ENCODE results near the gene DPY19L2.
"Not testable (repeated sequence)": the region's sequence is repeated elsewhere in the genome, so short reads cannot be mapped to it uniquely, and the experiment has no call there.

Gene DPY19L2

DNA sequence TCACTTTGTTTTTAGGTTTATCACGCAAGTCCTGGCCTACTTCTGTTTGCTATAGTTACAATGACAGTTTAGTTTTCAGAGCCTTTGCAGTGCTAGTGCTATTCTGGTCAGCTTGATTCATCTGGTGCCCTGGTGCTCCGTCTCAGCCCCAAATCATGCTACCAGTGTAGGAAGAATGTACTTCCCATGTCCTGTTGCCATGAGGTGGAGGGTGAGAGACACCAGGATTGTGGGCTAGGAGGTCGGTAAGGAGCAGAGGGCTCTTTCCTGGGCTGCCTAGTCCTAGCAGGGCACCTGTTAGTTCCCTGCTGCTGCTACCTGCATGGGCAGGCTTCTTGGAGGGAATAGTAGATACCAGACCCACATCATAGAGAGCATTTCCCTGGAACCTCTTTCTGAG, 63.3 kb downstream of the DPY19L2 start:
- H3K9ac ChIP-seq (ENCODE audit: low read depth, low read length, poor library complexity, severe bottlenecking); H3F3A ChIP-seq (ENCODE audit: low read depth); H3K9me3 ChIP-seq (ENCODE audit: insufficient read depth, low read depth, low read length); H3K79me2 ChIP-seq (ENCODE audit: insufficient read depth, low read length); H2AFZ ChIP-seq (ENCODE audit: low read length); H3K36me3 ChIP-seq (ENCODE audit: insufficient read depth, low read length); H3K9me2 ChIP-seq (replicated peaks; ENCODE audit: low read depth, low read length); H3K4me3 ChIP-seq (ENCODE audit: low read length, poor library complexity, severe bottlenecking); H3K4me2 ChIP-seq (ENCODE audit: low read depth, low read length, poor library complexity, severe bottlenecking); H3K27me3 ChIP-seq (ENCODE audit: insufficient read depth, low read length, poor library complexity, severe bottlenecking); H3K4me1 ChIP-seq (ENCODE audit: insufficient read depth, low read length, poor library complexity, severe bottlenecking); H4K20me1 ChIP-seq (ENCODE audit: insufficient read depth, low read length, poor library complexity, severe bottlenecking): not testable (repeated sequence)

DNA sequence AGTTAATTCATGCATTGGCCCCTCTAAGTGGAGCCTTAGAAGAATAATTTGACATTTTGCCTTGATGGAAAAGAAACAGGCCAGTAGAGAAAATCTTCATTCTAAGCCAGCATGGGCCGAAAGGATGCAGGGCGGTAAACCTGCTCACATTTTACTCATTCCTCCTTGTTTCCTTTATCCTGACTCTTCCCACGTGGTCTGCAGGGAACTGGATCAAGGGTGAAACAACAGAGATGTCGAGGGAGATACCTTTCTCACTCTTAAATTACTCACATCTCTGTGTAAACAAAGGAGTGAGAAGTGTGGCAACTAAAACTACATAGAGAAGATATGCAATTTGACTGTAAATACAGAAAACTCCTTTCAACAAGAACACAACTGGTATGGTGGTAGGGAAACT, 73.5 kb downstream of the DPY19L2 start:
- not testable (repeated sequence) for H3K9me2 ChIP-seq (replicated peaks; ENCODE audit: low read depth, low read length); H3K27me3 ChIP-seq (ENCODE audit: insufficient read depth, low read length, poor library complexity, severe bottlenecking); H3K9me3 ChIP-seq (ENCODE audit: insufficient read depth, low read depth, low read length); H2AFZ ChIP-seq (ENCODE audit: low read length); H4K20me1 ChIP-seq (ENCODE audit: insufficient read depth, low read length, poor library complexity, severe bottlenecking); H3F3A ChIP-seq (ENCODE audit: low read depth); H3K4me3 ChIP-seq (ENCODE audit: low read length, poor library complexity, severe bottlenecking); H3K4me1 ChIP-seq (ENCODE audit: insufficient read depth, low read length, poor library complexity, severe bottlenecking); H3K79me2 ChIP-seq (ENCODE audit: insufficient read depth, low read length); H3K36me3 ChIP-seq (ENCODE audit: insufficient read depth, low read length); H3K9ac ChIP-seq (ENCODE audit: low read depth, low read length, poor library complexity, severe bottlenecking); H3K4me2 ChIP-seq (ENCODE audit: low read depth, low read length, poor library complexity, severe bottlenecking)

DNA sequence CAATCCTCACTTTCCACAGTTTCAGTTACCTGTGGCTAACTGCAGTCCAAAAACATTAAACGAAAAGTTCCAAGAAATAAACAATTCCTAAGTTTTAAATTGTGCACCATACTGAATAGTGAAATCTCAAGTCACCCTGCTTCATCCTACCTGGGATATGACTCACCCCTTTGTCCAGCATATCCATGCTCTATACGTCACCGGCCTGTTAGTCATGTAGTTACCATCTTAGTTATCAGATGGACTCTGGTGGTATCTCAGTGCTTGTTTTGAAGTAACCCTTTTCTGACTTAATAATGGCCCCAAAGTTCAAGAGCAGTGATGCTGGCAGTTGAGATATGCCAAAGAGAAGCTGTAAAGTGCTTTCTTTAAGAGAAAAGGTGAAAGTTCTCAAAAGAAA, 83.9 kb downstream of the DPY19L2 start:
- H4K20me1 ChIP-seq (ENCODE audit: insufficient read depth, low read length, poor library complexity, severe bottlenecking); H3F3A ChIP-seq (ENCODE audit: low read depth): not testable (repeated sequence)

DNA sequence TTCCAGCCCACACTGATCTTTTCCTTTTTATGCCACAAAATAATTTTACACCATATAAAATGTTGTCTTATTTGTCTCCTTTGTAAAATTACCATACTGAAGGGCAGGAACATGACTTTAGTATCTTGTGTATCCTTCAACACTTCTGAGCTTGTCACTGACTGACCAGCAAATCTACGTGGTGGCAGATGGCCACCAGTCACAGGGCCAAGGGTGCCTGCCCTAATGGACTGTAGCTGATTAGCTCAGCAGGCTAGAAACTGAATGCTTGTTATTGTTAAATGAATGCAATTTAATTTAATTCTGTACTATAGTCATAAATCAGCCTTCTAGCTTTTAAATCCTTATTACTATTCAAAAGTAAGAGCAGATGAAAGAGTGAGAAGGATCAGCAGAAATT, 85.0 kb downstream of the DPY19L2 start:
- H3K27me3 ChIP-seq (ENCODE audit: insufficient read depth, low read length, poor library complexity, severe bottlenecking); H3K9me3 ChIP-seq (ENCODE audit: insufficient read depth, low read depth, low read length); H3K9me2 ChIP-seq (replicated peaks; ENCODE audit: low read depth, low read length); H3K9ac ChIP-seq (ENCODE audit: low read depth, low read length, poor library complexity, severe bottlenecking); H3K4me1 ChIP-seq (ENCODE audit: insufficient read depth, low read length, poor library complexity, severe bottlenecking); H3K79me2 ChIP-seq (ENCODE audit: insufficient read depth, low read length); H3K4me2 ChIP-seq (ENCODE audit: low read depth, low read length, poor library complexity, severe bottlenecking); H3K4me3 ChIP-seq (ENCODE audit: low read length, poor library complexity, severe bottlenecking); H2AFZ ChIP-seq (ENCODE audit: low read length); H3F3A ChIP-seq (ENCODE audit: low read depth); H4K20me1 ChIP-seq (ENCODE audit: insufficient read depth, low read length, poor library complexity, severe bottlenecking); H3K36me3 ChIP-seq (ENCODE audit: insufficient read depth, low read length): not testable (repeated sequence)

More for the DNA sequence above, 83.9 kb downstream of the DPY19L2 start:
- not testable (repeated sequence) for H3K4me1 ChIP-seq (ENCODE audit: insufficient read depth, low read length, poor library complexity, severe bottlenecking); H3K36me3 ChIP-seq (ENCODE audit: insufficient read depth, low read length); H3K4me3 ChIP-seq (ENCODE audit: low read length, poor library complexity, severe bottlenecking); H3K9ac ChIP-seq (ENCODE audit: low read depth, low read length, poor library complexity, severe bottlenecking); H3K79me2 ChIP-seq (ENCODE audit: insufficient read depth, low read length); H3K9me3 ChIP-seq (ENCODE audit: insufficient read depth, low read depth, low read length); H3K9me2 ChIP-seq (replicated peaks; ENCODE audit: low read depth, low read length); H2AFZ ChIP-seq (ENCODE audit: low read length); H3K4me2 ChIP-seq (ENCODE audit: low read depth, low read length, poor library complexity, severe bottlenecking); H3K27me3 ChIP-seq (ENCODE audit: insufficient read depth, low read length, poor library complexity, severe bottlenecking)

DNA sequence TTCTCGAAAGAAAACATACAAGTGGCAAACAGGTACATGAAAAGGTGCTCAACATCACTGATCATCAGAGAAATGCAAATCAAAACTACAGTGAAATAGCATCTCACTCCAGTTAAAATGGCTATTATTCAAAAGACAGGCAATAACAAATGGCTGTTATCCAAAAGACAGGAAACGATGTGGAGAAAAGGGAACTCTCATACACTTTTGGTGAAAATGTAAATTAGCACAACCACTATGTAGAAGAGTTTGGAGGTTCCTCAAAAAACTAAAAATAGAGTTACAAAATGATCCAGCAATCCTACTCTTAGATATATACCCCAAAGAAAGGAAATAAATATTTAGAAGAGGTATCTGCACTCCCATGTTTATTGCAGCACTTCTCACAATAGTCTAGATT, 90.7 kb downstream of the DPY19L2 start:
- not testable (repeated sequence) for H4K20me1 ChIP-seq (ENCODE audit: insufficient read depth, low read length, poor library complexity, severe bottlenecking); H3K9ac ChIP-seq (ENCODE audit: low read depth, low read length, poor library complexity, severe bottlenecking); H3F3A ChIP-seq (ENCODE audit: low read depth); H3K27me3 ChIP-seq (ENCODE audit: insufficient read depth, low read length, poor library complexity, severe bottlenecking); H2AFZ ChIP-seq (ENCODE audit: low read length); H3K9me2 ChIP-seq (replicated peaks; ENCODE audit: low read depth, low read length); H3K4me2 ChIP-seq (ENCODE audit: low read depth, low read length, poor library complexity, severe bottlenecking); H3K79me2 ChIP-seq (ENCODE audit: insufficient read depth, low read length); H3K4me1 ChIP-seq (ENCODE audit: insufficient read depth, low read length, poor library complexity, severe bottlenecking); H3K9me3 ChIP-seq (ENCODE audit: insufficient read depth, low read depth, low read length); H3K4me3 ChIP-seq (ENCODE audit: low read length, poor library complexity, severe bottlenecking); H3K36me3 ChIP-seq (ENCODE audit: insufficient read depth, low read length)

DNA sequence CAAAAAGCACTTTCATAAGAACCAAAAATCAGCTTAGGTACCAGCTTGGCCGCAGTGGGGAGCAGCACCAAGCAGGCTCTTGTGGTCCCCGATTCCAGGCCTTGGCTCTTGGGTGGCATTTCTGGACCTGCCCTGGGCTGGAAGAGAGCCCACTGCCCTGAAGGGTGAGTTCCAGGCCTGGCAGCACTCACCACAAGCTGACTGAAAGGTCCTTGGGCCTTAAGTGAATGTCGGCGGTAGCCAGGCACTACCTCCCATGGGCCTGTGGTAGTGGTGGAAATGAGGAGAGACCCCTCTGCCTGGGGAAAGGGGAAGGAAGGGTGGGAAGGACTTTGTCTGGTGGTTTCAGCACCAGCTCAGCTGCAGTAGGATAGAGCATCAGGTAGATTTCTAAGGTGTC, 96.3 kb downstream of the DPY19L2 start:
- not testable (repeated sequence) for H3K9ac ChIP-seq (ENCODE audit: low read depth, low read length, poor library complexity, severe bottlenecking); H4K20me1 ChIP-seq (ENCODE audit: insufficient read depth, low read length, poor library complexity, severe bottlenecking); H3K4me1 ChIP-seq (ENCODE audit: insufficient read depth, low read length, poor library complexity, severe bottlenecking); H2AFZ ChIP-seq (ENCODE audit: low read length); H3K36me3 ChIP-seq (ENCODE audit: insufficient read depth, low read length); H3K79me2 ChIP-seq (ENCODE audit: insufficient read depth, low read length); H3K9me3 ChIP-seq (ENCODE audit: insufficient read depth, low read depth, low read length); H3K27me3 ChIP-seq (ENCODE audit: insufficient read depth, low read length, poor library complexity, severe bottlenecking); H3K9me2 ChIP-seq (replicated peaks; ENCODE audit: low read depth, low read length); H3K4me2 ChIP-seq (ENCODE audit: low read depth, low read length, poor library complexity, severe bottlenecking); H3K4me3 ChIP-seq (ENCODE audit: low read length, poor library complexity, severe bottlenecking); H3F3A ChIP-seq (ENCODE audit: low read depth)

DNA sequence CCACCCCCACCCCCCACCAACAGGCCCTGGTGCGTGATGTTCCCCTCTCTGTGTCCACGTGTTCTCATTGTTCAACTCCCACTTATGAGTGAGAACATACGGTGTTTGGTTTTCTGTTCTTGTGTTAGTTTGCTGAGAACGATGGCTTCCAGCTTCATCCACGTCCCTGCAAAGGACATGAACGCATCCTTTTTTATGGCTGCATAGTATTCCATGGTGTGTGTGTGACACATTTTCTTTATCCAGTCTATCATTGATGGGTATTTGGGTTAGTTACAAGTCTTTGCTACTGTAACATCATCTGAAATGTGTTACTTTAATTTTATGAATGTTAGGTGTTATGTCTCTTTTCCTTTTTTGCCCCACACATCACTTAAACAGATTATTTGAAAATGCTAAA, 109.8 kb downstream of the DPY19L2 start:
- not testable (repeated sequence) for H3K9me2 ChIP-seq (replicated peaks; ENCODE audit: low read depth, low read length)

DNA sequence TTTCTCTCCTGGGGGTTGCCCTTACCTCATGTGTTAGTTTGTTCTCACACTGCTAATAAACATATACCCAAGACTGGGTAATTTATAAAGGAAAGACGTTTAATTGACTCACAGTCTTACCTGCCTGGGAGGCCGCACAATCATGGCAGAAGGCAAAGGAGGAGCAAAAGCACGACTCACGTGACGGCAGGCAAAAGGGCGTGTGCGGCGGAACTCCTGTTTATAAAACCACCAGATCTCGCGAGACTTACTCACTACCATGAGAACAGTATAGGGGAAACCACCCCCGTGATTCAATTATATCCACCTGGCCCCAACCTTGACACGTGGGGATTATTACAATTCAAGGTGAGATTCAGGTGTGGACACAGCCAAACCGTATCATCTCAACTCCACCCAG, 116.9 kb downstream of the DPY19L2 start:
- not testable (repeated sequence) for H3K4me1 ChIP-seq (ENCODE audit: insufficient read depth, low read length, poor library complexity, severe bottlenecking); H3K79me2 ChIP-seq (ENCODE audit: insufficient read depth, low read length); H2AFZ ChIP-seq (ENCODE audit: low read length); H3K9me2 ChIP-seq (replicated peaks; ENCODE audit: low read depth, low read length); H3K4me3 ChIP-seq (ENCODE audit: low read length, poor library complexity, severe bottlenecking); H3K4me2 ChIP-seq (ENCODE audit: low read depth, low read length, poor library complexity, severe bottlenecking); H3K27me3 ChIP-seq (ENCODE audit: insufficient read depth, low read length, poor library complexity, severe bottlenecking); H3K36me3 ChIP-seq (ENCODE audit: insufficient read depth, low read length); H3K9ac ChIP-seq (ENCODE audit: low read depth, low read length, poor library complexity, severe bottlenecking); H3K9me3 ChIP-seq (ENCODE audit: insufficient read depth, low read depth, low read length); H4K20me1 ChIP-seq (ENCODE audit: insufficient read depth, low read length, poor library complexity, severe bottlenecking); H3F3A ChIP-seq (ENCODE audit: low read depth)

More for the DNA sequence above, 109.8 kb downstream of the DPY19L2 start:
- H4K20me1 ChIP-seq (ENCODE audit: insufficient read depth, low read length, poor library complexity, severe bottlenecking); H3K9me3 ChIP-seq (ENCODE audit: insufficient read depth, low read depth, low read length); H2AFZ ChIP-seq (ENCODE audit: low read length); H3K4me1 ChIP-seq (ENCODE audit: insufficient read depth, low read length, poor library complexity, severe bottlenecking); H3K9ac ChIP-seq (ENCODE audit: low read depth, low read length, poor library complexity, severe bottlenecking); H3K27me3 ChIP-seq (ENCODE audit: insufficient read depth, low read length, poor library complexity, severe bottlenecking); H3K4me3 ChIP-seq (ENCODE audit: low read length, poor library complexity, severe bottlenecking); H3F3A ChIP-seq (ENCODE audit: low read depth); H3K79me2 ChIP-seq (ENCODE audit: insufficient read depth, low read length); H3K36me3 ChIP-seq (ENCODE audit: insufficient read depth, low read length); H3K4me2 ChIP-seq (ENCODE audit: low read depth, low read length, poor library complexity, severe bottlenecking): not testable (repeated sequence)

Data from Loucy (cell line).